Measurements from ENCODE around the gene ACP3. TPM values are rescaled to one million over a fixed set of nuclear protein-coding genes. Genes with fewer than 3 reads are reported as not detected.

The ACP3 gene, protein sequence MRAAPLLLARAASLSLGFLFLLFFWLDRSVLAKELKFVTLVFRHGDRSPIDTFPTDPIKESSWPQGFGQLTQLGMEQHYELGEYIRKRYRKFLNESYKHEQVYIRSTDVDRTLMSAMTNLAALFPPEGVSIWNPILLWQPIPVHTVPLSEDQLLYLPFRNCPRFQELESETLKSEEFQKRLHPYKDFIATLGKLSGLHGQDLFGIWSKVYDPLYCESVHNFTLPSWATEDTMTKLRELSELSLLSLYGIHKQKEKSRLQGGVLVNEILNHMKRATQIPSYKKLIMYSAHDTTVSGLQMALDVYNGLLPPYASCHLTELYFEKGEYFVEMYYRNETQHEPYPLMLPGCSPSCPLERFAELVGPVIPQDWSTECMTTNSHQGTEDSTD
- total RNA-seq, result 1.3 TPM
- long read RNA-seq, result 0 reads

DNA sequence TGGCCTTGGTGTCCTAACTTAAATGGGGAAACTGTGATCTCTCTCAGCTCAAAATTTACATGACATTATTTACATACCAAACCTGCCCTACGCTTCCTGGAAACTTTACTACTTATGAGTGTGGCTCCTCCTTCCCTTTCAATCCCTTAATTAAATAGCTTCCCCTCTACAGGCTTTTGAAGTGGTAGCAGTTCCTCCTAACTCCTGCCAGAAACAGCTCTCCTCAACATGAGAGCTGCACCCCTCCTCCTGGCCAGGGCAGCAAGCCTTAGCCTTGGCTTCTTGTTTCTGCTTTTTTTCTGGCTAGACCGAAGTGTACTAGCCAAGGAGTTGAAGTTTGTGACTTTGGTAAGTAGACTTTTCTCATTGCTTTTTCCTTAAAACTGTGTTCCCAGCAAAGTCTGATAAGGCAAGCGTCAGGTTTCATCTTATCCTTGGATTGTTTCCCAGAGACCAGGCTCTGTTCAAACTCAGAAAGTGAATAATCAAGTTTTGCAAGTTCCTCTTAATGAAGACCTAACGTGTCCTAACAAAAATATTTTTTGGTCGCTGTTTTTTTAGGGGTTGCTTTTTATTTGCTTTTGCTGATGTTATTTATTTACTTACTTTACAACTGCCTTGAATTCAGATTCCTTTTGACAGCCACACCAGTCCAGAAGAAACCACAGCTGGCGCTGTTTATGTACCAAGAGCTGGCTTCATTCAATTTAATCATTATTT lies at the start of gene ACP3:
TSS of gene ACP3 (plus strand) at position 179 of the 720 bp plus-strand sequence. CDS start at position 229, 50 bp downstream.
- Histone ChIP-seq H3K4me1 (peaks cover 19% of the 10 kb centered on the region), H3K27ac (replicated peaks) (peak within 1 kb of the TSS; percentile 65), H3K36me3 (no peaks in the 10 kb centered on the region), H3K4me3 (peak within 1 kb of the TSS; percentile 36), H3K9me3 (replicated peaks) (no peaks in the 10 kb centered on the region), H3K27me3 (ENCODE audit: low read depth) (no peaks in the 10 kb centered on the region)
- intact Hi-C loops (cut with micrococcal nuclease), result no loop called here
- TF ChIP-seq, protein P1, sequence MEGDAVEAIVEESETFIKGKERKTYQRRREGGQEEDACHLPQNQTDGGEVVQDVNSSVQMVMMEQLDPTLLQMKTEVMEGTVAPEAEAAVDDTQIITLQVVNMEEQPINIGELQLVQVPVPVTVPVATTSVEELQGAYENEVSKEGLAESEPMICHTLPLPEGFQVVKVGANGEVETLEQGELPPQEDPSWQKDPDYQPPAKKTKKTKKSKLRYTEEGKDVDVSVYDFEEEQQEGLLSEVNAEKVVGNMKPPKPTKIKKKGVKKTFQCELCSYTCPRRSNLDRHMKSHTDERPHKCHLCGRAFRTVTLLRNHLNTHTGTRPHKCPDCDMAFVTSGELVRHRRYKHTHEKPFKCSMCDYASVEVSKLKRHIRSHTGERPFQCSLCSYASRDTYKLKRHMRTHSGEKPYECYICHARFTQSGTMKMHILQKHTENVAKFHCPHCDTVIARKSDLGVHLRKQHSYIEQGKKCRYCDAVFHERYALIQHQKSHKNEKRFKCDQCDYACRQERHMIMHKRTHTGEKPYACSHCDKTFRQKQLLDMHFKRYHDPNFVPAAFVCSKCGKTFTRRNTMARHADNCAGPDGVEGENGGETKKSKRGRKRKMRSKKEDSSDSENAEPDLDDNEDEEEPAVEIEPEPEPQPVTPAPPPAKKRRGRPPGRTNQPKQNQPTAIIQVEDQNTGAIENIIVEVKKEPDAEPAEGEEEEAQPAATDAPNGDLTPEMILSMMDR (IDR thresholded peaks at IDR 0.05; ENCODE audit: borderline replicate concordance), result no peak
- DNase-seq, result peak; percentile 51

DNA sequence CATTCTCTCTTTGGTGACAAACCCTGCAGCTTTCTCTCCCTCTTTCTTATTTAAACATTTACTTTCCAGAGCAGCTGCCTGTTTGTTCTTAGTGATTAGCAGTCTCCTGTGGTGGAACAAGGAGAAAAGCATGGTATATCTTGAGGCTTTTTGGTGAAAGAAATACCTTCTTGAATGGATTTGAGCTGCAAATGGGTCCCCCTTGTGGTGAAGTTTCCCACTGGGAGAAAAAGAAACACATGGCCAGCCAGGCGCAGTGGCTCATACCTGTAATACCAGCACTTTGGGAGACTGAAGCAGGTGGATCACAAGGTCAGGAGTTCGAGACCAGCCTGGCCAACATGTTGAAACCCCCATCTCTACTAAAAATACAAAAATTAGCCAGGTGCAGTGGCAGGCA lies 48.3 kb upstream of the ACP3 start:
- Histone ChIP-seq H3K4me1 (no peaks in the 10 kb centered on the region), H3K36me3 (no peaks in the 10 kb centered on the region), H3K4me3 (no peak overlapping the region), H3K27ac (replicated peaks) (no peak overlapping the region), H3K27me3 (ENCODE audit: low read depth) (no peaks in the 10 kb centered on the region), H3K9me3 (replicated peaks) (peaks cover 6% of the 10 kb centered on the region)
- intact Hi-C loops (cut with micrococcal nuclease), result no loop called here
- TF ChIP-seq, protein P1 (IDR thresholded peaks at IDR 0.05; ENCODE audit: borderline replicate concordance), result no peak
- DNase-seq, result no peak

DNA sequence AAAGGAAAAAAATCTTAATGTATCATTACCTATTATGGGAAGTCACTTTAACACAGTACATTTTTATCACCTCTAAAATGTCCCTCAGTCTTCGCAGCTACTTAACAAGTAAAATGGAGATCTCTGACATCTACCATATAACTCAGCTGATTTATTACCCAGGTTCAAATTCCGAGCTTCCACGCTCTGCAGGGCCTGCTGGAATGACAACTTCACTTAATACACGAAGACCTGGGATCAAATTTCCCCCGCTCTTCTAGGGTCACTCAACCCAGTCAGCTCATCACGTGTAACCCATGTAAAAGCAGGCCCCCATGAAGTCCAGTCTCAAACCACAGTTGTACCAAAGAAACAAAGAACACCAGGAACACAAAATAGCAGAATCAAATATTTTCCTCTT lies 44.2 kb upstream of the ACP3 start:
- intact Hi-C loops (cut with micrococcal nuclease), result no loop called here
- Histone ChIP-seq H3K27me3 (ENCODE audit: low read depth) (no peaks in the 10 kb centered on the region), H3K4me1 (no peaks in the 10 kb centered on the region), H3K36me3 (no peaks in the 10 kb centered on the region), H3K9me3 (replicated peaks) (peaks cover 6% of the 10 kb centered on the region), H3K4me3 (no peak overlapping the region), H3K27ac (replicated peaks) (no peak overlapping the region)
- TF ChIP-seq, protein P1 (IDR thresholded peaks at IDR 0.05; ENCODE audit: borderline replicate concordance), result no peak
- no peak for DNase-seq

DNA sequence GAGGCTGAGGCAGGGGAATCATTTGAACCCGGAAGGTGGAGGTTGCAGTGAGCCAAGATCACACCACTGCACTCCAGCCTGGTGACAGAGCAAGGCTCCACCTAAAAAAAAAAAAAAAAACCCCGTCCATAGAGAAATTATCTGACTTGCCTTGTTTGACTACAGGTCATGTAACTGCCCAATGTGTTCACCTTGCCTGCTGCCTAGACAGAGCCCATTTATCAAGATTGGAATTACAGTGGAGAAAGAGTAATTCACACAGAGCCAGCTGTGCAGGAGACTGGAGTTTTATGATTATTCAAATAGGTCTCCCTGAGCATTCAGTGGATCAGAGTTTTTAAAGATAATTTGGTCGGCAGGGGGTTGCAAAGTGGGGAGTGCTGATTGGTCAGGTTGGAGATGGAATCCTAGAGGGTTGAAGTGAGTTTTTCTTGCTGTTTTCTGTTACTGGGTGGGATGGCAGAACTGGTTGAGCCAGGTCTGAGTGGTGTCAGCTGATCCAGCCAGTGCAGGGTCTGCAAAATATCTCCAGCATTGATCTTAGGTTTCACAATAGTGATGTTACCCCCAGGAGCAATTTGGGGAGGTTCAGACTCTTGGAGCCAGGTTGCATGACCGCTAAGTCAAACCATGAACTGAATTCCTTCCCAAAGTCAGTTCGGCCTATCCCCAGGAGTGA lies 40.8 kb upstream of the ACP3 start:
- Histone ChIP-seq H3K36me3 (no peaks in the 10 kb centered on the region), H3K27me3 (ENCODE audit: low read depth) (no peaks in the 10 kb centered on the region), H3K9me3 (replicated peaks) (peaks cover 8% of the 10 kb centered on the region), H3K27ac (replicated peaks) (no peak overlapping the region), H3K4me1 (no peaks in the 10 kb centered on the region), H3K4me3 (no peak overlapping the region)
- no peak for DNase-seq
- TF ChIP-seq, protein P1 (IDR thresholded peaks at IDR 0.05; ENCODE audit: borderline replicate concordance), result no peak
- intact Hi-C loops (cut with micrococcal nuclease), result no loop called here

DNA sequence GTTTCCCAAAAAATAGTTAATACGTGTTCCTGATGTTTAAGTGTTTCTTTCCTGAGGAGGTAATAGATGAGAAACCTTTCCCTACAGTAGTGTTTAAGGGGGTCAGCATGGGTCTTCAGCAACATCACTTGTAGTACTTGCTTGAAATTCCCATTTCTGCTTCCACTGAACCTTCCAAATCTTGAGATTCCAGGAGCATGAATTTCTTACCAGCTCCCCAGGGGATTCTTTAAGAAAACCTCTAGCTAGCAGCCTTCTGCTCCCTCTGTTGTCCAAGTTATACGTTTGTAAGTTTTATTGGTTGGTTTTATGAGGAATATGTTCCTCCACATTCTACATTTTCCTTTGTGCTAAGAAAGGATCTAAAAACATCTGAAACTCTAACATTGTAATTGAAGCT lies 38.2 kb upstream of the ACP3 start:
- DNase-seq, result no peak
- intact Hi-C loops (cut with micrococcal nuclease), result no loop called here
- no peaks in the 10 kb centered on the region for H3K4me1 ChIP-seq
- no peaks in the 10 kb centered on the region for H3K36me3 ChIP-seq
- H3K9me3 ChIP-seq (replicated peaks), result peaks cover 8% of the 10 kb centered on the region
- TF ChIP-seq, protein P1 (IDR thresholded peaks at IDR 0.05; ENCODE audit: borderline replicate concordance), result no peak
- H3K27me3 ChIP-seq (ENCODE audit: low read depth), result no peaks in the 10 kb centered on the region
- no peak overlapping the region for H3K4me3 ChIP-seq
- no peak overlapping the region for H3K27ac ChIP-seq (replicated peaks)

Data from left ventricle myocardium inferior (tissue), 1 donor.